Measurements from ENCODE around the gene UBAC2.

GRCh38 chr13:99155821-99156220, 44.8 kb upstream of the UBAC2 start:
- no peak for TF ChIP-seq CTCF (IDR thresholded peaks at IDR 0.05)
- TF ChIP-seq POLR2A (IDR thresholded peaks at IDR 0.05): no peak
- TF ChIP-seq EP300 (IDR thresholded peaks at IDR 0.05): no peak

Data from sigmoid colon (tissue), 4 donors.